ENCODE results near the gene MRPL51.
"Not testable (repeated sequence)": the region's sequence is repeated elsewhere in the genome, so short reads cannot be mapped to it uniquely, and the experiment has no call there.

Gene MRPL51

DNA sequence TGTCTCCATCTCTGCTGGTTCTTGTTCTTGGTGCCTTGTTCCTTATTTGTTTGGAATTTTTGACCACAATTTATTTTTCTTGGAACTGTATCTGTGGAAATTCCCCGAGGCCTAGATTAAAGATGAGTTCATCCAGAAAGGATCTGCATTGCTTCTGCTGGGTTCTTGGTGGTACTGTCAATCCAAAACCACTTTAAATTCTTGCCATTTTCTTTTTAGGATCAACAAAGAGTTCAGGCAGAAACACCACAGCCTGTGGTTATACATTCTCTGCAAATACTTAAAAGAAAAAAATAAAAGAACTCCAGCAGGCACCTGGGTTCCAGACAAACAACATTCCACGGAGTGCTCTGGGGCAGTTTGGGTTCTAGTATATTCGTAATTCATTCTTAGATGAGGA is 16.6 kb downstream of the MRPL51 start:
- TF ChIP-seq, protein P1, sequence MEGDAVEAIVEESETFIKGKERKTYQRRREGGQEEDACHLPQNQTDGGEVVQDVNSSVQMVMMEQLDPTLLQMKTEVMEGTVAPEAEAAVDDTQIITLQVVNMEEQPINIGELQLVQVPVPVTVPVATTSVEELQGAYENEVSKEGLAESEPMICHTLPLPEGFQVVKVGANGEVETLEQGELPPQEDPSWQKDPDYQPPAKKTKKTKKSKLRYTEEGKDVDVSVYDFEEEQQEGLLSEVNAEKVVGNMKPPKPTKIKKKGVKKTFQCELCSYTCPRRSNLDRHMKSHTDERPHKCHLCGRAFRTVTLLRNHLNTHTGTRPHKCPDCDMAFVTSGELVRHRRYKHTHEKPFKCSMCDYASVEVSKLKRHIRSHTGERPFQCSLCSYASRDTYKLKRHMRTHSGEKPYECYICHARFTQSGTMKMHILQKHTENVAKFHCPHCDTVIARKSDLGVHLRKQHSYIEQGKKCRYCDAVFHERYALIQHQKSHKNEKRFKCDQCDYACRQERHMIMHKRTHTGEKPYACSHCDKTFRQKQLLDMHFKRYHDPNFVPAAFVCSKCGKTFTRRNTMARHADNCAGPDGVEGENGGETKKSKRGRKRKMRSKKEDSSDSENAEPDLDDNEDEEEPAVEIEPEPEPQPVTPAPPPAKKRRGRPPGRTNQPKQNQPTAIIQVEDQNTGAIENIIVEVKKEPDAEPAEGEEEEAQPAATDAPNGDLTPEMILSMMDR (IDR thresholded peaks at IDR 0.05), result no peak
- no peak overlapping the region for H3K27ac ChIP-seq
- no peak for DNase-seq (ENCODE audit: low spot score)
- H3K4me3 ChIP-seq, result no peak overlapping the region

DNA sequence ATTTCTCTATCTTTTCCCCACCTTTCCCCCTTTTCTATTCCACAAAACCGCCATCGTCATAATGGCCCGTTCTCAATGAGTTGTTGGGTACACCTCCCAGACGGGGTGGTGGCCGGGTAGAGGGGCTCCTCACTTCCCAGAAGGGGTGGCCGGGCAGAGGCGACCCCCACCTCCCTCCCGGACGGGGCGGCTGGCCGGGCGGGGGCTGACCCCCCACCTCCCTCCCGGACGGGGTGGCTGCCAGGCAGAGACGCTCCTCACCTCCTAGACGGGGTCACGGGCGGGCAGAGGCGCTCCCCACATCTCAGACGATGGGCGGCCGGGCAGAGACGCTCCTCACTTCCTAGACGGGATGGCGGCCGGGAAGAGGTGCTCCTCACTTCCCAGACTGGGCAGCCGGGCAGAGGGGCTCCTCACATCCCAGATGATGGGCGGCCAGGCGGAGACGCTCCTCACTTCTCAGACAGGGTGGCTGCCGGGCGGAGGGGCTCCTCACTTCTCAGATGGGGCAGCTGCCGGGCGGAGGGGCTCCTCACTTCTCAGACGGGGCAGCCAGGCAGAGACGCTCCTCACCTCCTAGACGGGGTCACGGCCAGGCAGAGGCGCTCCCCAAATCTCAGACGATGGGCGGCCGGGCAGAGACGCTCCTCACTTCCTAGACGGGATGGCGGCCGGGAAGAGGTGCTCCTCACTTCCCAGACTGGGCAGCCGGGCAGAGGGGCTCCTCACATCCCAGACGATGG is 17.7 kb downstream of the MRPL51 start:
- H3K4me3 ChIP-seq; DNase-seq (ENCODE audit: low spot score); H3K27ac ChIP-seq: not testable (repeated sequence)

DNA sequence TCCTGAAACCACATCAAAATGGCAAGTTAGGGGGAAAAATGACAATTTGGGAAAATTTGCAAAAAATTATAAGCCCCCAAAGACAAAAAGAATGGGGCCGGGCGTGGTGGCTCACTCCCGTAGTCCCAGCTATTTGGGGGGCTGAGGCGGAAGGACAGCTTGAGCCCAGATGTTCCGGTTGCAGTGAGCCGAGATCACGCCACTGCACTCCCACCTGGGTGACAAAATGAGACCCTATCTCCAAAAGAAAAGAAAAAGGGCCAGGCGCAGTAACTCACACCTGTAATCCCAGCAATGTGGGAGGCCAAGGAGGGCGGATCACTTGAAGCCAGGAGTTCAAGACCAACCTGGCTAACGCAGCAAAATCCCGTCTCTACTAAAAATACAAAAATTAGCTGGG is 20.6 kb downstream of the MRPL51 start:
- DNase-seq (ENCODE audit: low spot score), result no peak
- TF ChIP-seq, protein P1 (IDR thresholded peaks at IDR 0.05), result no peak
- Histone ChIP-seq H3K4me3 (no peak overlapping the region), H3K27ac (no peak overlapping the region)

DNA sequence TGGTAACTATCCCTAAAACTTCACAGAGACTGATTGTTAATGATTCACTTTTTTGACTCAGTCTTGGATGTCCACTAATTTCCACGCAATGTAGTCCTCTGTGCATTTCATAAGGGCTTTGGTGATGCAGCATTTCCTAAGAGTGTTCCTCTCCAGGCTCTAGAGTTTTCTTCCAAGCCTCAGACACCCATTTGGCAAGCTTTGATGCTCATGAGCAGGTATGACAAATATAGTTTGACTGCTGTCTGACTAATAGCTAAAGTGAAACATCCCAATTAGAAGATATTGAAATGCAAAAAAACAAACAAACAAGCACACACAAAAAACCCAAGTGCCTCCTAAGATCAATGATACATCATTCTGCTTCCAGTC is 21.1 kb downstream of the MRPL51 start:
- H3K27ac ChIP-seq, result no peak overlapping the region
- TF ChIP-seq, protein P1 (IDR thresholded peaks at IDR 0.05), result no peak
- DNase-seq (ENCODE audit: low spot score), result no peak
- H3K4me3 ChIP-seq, result no peak overlapping the region

DNA sequence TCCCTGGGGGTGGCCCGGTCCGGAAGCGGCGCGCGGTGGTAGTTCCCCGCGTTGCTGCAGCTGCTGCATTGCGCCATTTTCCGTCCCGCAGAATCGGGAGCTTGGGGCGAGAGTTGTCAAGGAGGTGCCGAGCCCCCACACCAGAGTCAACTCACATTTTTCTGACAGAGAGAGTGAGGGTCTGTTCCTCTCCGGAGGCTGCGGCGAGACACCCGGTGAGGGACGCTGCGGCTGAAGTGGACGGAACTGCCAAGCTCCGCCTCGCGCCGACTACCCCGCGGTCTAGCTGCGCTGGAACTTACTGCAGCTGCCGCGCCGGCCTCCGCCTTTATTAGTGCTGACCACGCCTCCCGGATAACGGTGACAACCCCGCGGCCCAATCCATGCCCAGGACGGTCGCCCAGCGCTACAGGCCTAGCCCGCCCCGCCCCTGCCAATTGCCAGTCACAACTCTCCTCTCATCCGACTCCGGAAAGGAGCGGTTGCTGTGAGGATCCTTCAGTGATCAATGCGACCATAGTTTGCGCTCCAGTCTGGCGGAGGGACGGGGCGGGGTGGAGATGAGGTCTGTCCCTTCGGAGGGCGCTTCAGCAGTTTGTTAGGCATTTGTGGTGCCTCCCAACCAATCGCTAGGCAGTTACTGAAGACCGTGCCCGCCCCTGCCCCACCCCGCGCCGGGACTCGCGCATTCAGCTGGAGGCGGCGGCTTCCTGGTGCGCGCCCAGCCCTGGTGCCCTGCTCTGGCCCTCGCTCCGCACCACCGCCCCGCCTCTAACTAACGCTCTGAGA is 22.5 kb downstream of the MRPL51 start, which contains the start of gene VAMP1:
Gene VAMP1 (minus strand): TSS at position 303 of the 789 bp plus-strand sequence. CDS start 146 bp downstream, at position 157.
- Histone ChIP-seq H3K27ac (peak within 1 kb of the TSS; percentile 65 to 95), H3K4me3 (peak within 1 kb of the TSS; percentile 89)
- TF ChIP-seq, protein P1 (IDR thresholded peaks at IDR 0.05), result peak; percentile 9
- DNase-seq (ENCODE audit: low spot score), result peak; percentile 99

DNA sequence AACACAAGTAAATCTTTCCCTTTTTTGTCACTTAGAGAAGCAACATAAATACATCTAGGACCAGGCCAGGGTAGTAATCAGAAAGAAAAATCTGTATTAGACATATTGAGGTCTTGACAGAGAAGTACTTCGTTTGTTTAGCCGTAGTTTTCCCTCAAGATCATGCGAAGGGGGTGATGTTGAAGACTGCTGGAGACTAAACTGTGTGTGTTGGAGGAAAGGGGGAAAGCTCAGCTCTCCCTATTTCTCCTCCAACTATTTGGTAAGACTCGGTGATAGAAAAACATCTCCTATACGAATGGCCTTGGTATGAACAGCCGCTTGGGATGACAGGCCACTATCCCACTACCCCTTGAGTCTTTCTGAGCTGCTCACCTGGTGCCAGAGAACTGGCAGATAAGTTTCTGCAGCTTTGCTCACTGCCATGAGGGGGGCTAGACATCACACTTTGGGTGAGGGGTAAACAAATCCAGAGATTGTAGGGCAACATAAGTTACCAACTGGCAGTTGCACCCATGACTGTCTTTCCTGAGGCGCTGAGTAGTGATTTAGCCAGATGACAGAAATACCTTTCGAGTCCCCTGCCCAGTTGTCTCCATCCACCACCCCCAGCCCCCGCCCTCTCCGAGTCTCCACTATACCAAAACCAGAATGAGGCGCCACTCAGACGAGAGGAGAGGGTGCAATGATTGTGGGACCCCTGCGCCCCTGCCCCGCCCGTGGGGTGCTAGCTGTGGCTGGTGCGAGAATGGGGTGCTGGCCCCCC is 23.3 kb downstream of the MRPL51 start:
- TF ChIP-seq, protein P1 (IDR thresholded peaks at IDR 0.05), result no peak

DNA sequence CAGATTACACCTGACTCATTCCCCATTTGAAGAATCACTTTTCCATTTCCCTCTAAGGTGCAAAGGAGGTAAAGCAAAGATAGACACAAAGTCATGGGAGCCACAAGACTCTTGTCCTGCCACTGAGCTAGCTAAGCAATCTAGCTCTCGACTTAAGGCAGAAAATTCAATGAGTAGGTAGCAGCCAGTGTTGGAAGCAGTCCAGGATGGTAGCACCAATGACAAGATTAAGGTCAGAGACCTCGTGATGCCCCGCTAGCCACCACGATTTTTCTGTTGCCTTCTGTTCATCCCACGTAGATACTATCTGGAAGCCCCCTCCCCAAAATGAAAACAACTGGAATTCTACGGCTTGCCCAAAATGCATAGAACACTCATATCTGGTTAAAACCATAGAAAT is 24.0 kb downstream of the MRPL51 start:
- no peak for DNase-seq (ENCODE audit: low spot score)
- TF ChIP-seq, protein P1 (IDR thresholded peaks at IDR 0.05), result no peak
- no peak overlapping the region for H3K27ac ChIP-seq
- peak overlapping the region; percentile 89 for H3K4me3 ChIP-seq

More for the DNA sequence above, 23.3 kb downstream of the MRPL51 start:
- peak overlapping the region; percentile 89 for H3K4me3 ChIP-seq
- H3K27ac ChIP-seq, result peak overlapping the region; percentile 65 to 95
- no peak for DNase-seq (ENCODE audit: low spot score)

All from coronary artery (tissue), 2 donors.